Activated T-cell treated with anti-CD3 and anti-CD28 coated beads, Interleukin-2, amount 50 U/mL, for 1 hour (primary cell): Measurements from ENCODE around the gene SEMA5A.

Experiments used
- DNase-seq: peaks from one replicate; pipeline ENCODE4 v3.0.0-alpha.2; 2020

SEMA5A gene

GRCh38 chr5:9545136-9545991, 511 bp downstream of the SEMA5A start:
- no peak for DNase-seq

DNA sequence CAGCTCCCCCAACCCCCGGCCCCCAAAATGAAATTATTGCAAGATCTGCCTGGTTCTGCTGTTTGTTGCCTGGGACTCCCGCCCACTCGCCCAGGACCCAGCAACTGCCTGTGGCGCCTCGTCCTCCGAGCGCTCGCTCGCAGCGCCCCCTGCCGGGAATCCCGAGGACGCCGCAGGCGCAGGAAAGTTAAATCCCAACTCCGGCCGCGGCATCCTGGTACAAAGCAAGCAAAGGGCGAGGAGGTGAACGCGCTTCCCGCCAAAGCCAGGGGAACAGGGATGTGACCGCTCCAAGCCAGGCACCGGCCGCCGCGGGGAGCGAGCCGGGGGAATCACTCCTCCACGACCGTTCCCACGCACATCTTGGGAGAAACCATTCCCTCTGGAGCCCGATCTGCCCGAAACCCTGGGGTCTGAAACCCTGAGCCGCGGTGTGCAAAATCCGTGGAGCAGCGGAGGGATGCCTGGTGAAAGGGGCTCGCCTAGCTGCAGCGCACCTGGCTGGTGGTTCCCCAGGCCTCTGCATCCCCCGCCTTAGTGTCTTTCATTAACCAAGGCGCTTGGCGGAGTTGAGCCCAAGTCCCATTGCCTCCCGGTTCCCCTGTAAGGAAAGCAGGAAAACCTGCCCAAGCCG, 1.3 kb downstream of the SEMA5A start:
- DNase-seq: peak; percentile 41

- DNase-seq: no peak
Observed at GRCh38 chr5:9544056-9544455, 1.8 kb downstream of the SEMA5A start.

DNA sequence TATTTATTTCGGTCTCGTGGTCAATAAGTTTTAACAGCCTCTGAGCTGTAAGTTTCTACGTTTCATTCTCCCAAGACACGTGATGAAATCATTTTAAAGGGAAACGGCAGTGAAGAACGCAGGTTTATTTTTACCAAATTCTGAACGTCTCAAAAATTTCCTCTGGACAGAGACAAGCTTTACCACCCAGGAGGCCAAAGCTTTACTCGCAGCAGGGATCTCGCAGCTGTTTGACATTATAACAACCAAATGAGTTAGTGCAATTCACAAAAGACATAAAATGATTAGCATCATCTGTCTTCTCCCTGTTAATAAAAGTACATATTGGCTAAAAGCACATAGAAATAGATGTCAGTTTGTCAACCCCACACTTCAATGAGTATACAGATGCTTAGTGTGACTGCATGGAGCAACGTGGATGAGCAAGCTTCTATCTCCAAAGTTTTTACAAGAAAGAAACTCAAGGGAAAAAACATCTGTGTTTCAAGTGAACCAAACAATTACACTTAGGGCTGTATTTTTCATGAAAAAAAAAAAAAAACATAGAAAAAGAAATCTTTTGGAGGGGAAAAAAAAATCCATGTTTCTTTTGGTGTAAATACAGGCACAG, 2.5 kb downstream of the SEMA5A start:
- no peak for DNase-seq

DNA sequence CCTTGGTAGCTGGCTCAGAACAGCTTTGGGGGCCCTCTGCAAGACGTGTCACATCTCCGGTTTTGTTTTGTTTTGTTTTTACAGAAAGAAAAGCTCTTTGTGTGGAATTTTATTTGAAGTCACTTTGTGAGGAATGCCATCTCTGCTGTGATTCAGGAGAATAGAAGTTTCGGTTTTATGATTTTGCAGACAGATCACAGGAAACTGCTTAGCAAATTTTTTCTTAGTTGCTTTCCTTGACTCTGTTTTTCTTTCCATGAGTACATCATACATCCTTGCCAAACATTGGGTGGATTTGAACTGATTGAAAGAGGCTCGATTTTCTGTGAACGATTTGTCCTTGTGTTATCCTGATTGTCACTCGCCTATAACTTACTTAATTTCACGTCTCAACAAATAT, 5.1 kb downstream of the SEMA5A start:
- no peak for DNase-seq

GRCh38 chr5:9538504-9538903, 7.4 kb downstream of the SEMA5A start:
- no peak for DNase-seq

GRCh38 chr5:9537223-9538141, 8.4 kb downstream of the SEMA5A start:
- no peak for DNase-seq

DNA sequence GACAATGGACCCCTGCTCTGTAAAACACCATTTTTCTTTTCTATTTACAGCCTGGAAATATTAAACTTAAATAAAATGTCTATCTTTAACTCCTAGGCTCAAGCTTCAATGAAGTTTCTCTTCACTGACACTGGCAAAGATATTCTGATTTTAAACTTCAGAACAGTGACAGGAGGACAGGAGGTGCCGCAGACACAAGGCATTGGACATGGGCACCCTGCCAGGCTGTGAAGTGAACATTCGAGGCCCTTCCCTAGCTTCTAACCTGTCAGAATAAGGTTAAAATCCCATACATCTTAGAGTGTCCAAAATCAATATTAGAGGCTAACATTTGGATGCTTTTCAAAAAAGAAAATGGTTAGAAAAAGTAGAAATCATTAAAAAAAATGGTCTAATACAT, 9.2 kb downstream of the SEMA5A start:
- no peak for DNase-seq

DNA sequence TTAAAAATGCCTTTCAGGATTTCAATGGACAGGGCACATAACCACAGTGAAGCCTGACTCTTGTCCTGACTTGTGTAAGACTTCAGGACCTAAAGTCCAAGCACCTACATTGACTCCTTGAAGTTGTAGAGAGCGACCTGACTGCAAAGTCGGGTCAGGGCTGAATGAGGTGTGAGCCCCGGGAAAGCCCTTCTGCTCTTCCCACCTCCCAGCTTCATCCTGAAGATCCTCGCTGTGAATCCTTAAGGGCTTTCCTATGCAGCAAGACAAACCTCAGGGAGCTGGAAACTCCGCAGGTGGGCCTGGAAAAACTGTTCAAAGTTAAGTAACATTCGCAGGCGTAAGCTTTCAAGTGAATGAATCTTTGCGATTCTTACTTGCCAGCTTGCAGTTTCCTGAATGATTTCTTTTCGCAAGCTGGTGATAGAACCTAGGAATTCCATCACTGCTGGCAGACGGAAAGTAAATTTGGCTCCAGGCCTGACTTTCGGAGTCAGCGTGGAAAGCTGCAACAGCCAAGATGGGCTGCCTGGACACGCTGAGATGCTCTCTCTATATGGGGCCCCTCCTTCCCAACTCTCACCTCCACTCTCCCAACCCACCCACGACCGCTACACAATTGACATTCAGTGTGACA, 10.9 kb downstream of the SEMA5A start:
- no peak for DNase-seq

GRCh38 chr5:9533562-9534364, 12.1 kb downstream of the SEMA5A start:
- no peak for DNase-seq

DNA sequence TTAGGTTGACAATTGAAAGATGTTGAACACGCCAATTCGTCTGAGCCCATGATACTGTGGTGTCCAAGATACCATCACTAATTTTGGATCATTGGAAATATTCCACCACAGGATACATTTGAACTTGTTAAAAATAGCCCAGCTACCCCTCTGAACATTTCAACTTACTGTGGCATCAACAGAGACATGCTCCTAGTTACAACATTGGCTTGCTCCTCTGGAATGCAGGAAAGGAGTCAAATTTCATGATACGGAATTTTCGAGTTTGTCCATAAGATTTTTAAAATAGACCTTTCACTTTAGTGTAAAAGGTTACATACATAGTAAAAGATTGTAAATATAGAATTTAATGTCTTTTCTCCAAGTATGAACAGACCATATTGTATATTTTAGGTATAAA, 12.8 kb downstream of the SEMA5A start:
- no peak for DNase-seq

DNA sequence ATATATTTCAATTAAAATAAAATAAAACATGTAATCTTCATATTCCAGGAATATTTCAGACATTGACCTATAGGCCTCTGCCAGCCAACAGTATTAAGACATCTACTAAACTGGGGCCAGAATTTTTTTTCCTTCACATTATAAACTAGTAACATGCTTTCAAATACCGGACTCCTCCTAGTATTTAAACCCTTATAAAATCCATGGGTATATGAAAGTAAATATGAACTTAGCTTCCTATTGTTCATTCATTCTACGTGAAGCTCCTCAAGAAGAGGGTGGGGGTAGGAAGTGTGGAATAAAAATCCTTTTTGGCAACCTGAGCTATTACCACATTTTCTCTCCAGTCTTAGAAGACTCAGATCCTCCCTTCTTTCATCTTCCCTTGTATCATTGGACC, 16.4 kb downstream of the SEMA5A start:
- no peak for DNase-seq

DNA sequence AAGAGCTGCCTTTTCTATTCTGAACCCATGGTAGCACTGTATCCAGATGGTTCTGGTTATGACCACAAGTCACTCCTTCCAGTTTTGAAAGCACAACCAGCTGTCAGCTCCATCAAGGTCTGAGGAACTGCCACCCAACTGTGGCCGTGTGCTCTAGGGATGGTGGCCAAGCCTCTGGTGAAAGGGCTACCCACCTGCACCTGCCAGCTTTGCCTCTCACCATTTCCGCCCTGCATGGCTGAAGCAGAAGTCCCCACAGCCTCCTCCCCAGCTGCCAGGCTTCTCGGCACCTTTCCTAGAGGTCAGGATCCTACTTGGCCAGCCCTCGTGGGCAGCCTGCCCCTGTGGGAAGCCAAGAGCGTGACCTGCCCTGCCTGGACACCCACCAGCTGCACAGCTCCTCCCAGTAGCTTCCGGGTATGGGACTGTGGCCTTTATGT, 16.8 kb downstream of the SEMA5A start:
- no peak for DNase-seq

DNA sequence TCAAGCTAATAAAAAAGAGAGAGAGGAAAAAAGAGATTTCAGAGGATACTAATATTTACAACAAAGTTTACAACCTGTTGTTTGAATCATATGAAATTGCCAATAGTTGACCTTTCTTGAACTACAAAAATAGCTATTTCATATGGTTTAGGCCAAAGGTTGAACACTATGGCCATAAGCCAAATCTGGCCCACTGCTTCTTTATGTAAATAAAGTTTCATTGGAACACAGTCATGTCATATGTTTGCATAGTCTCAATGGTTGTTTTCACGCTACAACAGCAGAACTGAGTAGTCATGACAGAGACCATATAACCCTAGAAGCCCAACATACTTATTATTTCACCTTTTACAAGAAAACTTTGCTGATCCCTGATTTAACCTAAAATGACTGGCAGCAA, 20.9 kb downstream of the SEMA5A start:
- DNase-seq: no peak

DNA sequence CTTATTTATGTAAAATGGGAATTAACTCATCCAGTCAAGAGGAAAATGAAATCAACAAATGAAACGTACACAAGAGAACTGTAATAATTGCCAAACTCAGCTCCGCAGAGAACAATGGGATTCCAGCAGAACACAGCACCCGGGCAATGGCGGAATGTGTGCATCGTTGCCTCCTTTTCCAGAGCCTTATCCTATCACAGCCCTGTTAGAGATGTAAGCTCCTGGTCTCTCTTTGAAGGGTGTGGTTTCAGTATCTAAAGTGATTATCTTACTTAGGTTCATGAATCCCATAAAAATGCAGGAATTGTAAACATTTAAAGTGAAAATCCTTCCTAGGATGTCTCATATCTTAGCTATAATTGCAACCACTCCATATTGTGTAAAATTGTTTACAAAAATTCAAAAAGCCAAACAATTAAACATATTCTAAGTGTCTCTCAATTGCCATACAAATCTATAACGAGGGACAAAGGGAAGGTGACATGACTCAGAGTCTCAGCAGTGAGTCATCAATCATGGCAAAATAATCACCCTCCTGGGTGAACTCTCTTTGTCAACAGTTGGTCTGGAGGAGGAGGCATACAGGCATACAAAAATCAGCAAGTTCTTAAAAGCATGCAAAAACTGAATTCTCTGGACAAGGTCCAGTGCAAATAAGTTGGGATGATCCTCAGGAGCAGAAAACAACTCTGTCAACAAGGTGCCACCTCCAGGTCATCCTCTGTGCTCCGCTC, 22.6 kb downstream of the SEMA5A start:
- DNase-seq: no peak

GRCh38 chr5:9519537-9519936, 26.3 kb downstream of the SEMA5A start:
- DNase-seq: no peak

- no peak for DNase-seq
Observed at GRCh38 chr5:9516591-9516990, 29.3 kb downstream of the SEMA5A start.

DNA sequence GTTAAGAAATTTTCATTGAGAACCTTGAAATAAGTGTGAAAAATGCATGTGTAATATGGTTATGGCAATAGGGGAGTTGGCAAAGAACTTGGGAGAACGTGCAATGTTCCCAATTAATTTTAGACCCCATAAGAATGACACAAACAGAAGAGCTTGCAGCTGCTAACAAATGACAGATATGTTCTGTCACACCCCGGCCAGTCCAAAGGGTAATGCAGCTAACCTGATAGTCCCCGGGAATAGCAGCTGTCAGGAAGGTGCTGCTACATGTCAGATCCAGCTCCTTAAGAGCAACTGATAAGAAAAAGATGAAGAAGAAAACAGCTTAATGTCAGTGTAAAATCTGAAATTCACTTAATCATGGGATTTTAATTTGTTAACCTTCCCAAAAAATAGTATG, 30.4 kb downstream of the SEMA5A start:
- no peak for DNase-seq

- DNase-seq: no peak
Observed at GRCh38 chr5:9514968-9515367, 30.9 kb downstream of the SEMA5A start.

GRCh38 chr5:9513827-9514226, 32.0 kb downstream of the SEMA5A start:
- DNase-seq: no peak

GRCh38 chr5:9512457-9512856, 33.4 kb downstream of the SEMA5A start:
- no peak for DNase-seq
